Measurements from ENCODE around the gene FRMD8.

The FRMD8 gene

DNA sequence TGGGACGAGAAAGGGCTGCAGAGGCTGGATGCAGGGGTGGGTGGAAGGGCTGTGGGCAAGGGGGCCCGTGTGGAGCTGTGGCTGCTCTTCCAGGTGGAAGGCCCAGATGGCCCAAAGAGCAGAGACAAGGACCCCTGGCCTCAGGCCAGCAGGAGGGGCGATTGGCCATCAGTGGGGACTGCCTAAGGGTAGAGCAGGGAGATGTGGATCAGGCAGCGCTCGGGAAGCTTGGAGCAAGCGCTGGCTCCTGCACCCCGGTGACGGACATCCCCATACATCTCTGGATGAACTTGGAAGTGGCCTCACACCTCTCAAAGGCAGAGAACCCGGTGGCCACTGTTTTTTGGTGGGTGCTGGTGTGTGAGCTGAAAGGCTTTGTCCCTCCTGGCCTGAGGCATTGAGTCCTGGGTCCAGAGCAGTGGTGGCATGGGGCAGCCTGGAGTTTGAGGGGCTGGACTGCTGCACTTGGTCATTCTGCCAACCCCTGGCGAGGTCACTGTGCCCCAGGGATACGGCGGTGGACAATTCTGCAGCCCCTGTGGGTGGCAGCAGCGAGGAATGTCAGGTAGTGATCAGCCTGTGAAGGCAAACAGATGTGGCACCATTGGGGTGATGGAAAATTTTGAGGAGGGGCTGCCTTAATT is 5.9 kb downstream of the FRMD8 start:
- TF ChIP-seq, protein P1, sequence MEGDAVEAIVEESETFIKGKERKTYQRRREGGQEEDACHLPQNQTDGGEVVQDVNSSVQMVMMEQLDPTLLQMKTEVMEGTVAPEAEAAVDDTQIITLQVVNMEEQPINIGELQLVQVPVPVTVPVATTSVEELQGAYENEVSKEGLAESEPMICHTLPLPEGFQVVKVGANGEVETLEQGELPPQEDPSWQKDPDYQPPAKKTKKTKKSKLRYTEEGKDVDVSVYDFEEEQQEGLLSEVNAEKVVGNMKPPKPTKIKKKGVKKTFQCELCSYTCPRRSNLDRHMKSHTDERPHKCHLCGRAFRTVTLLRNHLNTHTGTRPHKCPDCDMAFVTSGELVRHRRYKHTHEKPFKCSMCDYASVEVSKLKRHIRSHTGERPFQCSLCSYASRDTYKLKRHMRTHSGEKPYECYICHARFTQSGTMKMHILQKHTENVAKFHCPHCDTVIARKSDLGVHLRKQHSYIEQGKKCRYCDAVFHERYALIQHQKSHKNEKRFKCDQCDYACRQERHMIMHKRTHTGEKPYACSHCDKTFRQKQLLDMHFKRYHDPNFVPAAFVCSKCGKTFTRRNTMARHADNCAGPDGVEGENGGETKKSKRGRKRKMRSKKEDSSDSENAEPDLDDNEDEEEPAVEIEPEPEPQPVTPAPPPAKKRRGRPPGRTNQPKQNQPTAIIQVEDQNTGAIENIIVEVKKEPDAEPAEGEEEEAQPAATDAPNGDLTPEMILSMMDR (IDR thresholded peaks at IDR 0.05; ENCODE audit: low read depth, low read length, missing control alignments), result no peak
- DNase-seq (ENCODE audit: extremely low read depth, low read depth), result no peak
- no peak overlapping the region for H3K4me3 ChIP-seq (replicated peaks; ENCODE audit: low read depth, low read length)

DNA sequence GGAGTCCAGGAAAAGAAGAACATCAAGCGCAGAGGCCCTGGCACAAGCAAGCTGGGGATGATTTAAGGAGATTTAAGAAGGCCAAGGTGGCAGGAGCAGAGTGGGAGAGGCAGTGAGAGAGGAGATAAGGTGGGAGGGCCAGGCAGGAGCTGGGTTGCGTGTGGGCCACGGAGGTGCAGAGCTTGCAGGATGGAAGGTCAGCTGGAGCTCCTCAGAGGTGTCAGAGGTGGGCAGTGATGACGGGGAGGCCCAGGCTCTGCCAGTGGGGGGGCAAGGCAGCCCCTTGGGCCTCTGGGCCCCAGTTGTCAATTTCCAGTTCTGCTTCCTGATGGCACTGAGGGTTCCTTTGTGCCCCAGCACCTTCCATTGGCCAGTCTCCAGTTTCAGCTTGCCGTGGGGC is 6.5 kb downstream of the FRMD8 start:
- no peak for DNase-seq (ENCODE audit: extremely low read depth, low read depth)
- no peak overlapping the region for H3K4me3 ChIP-seq (replicated peaks; ENCODE audit: low read depth, low read length)
- TF ChIP-seq, protein P1 (IDR thresholded peaks at IDR 0.05; ENCODE audit: low read depth, low read length, missing control alignments), result no peak

DNA sequence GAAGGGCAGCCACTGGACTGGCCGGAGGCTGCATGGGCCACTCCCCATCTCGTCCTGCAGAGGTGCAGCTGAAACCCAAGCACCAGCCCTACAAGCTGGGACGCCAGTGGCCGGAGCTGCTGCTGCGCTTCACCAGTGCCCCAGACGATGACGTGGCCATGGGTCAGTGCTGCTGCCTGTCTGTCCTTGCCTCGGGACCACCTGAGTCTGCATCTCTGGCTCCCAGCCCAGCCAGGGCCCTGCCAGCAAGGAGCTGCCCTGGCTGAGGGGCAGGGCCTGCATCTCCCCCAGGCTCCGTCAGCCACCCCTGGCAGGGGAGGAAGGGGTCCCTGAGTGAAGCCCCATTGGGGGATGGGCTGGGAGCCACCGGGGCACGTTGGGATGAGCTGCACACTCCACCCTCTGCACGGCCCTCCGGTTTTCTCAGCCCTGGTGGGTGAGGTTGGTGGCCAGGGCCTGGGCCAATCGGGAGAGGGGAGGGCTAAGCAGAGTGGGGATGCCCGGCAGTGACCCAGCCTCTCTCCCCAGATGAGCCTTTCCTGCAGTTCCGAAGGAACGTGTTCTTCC is 7.2 kb downstream of the FRMD8 start:
- H3K4me3 ChIP-seq (replicated peaks; ENCODE audit: low read depth, low read length), result no peak overlapping the region
- no peak for DNase-seq (ENCODE audit: extremely low read depth, low read depth)
- TF ChIP-seq, protein P1 (IDR thresholded peaks at IDR 0.05; ENCODE audit: low read depth, low read length, missing control alignments), result no peak

DNA sequence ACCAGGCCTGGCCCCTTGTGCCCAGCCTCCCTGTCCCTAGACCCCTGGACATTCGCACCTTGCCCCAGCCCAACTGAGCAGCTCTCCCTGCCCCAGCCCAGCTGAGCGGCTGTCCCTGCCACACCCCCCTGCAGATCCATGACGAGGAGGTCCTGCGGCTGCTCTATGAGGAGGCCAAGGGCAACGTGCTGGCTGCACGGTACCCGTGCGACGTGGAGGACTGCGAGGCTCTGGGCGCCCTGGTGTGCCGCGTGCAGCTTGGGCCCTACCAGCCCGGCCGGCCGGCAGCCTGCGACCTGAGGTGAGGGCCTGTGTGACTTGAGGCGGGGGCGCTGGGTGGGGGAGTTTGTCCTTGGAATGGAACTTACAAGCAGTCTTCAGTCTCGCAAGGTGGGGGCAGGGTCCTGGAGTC is 7.7 kb downstream of the FRMD8 start:
- no peak for DNase-seq (ENCODE audit: extremely low read depth, low read depth)
- TF ChIP-seq, protein P1 (IDR thresholded peaks at IDR 0.05; ENCODE audit: low read depth, low read length, missing control alignments), result no peak
- H3K4me3 ChIP-seq (replicated peaks; ENCODE audit: low read depth, low read length), result no peak overlapping the region

DNA sequence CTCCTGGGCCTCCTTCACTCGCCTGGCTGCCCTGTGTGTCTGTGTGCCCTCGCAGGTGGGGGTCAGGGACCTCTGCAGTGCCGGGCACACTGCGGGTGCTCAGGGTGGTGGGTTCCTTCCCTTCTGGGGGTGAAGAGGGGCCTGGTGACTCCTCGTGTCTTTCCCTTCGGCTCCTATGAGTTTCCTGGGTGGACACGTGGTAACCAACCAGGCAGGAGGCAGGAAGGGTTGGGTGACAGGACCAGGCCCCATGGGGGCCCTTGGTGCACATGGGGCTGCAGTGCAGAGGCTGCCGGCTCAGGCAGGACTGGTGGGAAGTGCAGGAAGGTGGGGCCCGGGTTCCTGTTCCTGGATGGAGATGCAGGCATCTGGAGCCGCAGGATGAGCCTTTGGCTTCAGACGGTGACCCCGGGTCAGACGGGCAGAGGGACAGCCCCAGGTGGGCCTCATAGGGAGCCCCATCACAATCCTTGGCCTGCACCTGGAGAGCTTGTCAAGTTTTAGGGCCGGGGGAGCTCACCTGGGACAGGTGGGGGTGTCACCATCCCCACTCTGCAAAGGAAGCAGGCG is 9.6 kb downstream of the FRMD8 start:
- no peak for DNase-seq (ENCODE audit: extremely low read depth, low read depth)
- no peak overlapping the region for H3K4me3 ChIP-seq (replicated peaks; ENCODE audit: low read depth, low read length)
- TF ChIP-seq, protein P1 (IDR thresholded peaks at IDR 0.05; ENCODE audit: low read depth, low read length, missing control alignments), result no peak

DNA sequence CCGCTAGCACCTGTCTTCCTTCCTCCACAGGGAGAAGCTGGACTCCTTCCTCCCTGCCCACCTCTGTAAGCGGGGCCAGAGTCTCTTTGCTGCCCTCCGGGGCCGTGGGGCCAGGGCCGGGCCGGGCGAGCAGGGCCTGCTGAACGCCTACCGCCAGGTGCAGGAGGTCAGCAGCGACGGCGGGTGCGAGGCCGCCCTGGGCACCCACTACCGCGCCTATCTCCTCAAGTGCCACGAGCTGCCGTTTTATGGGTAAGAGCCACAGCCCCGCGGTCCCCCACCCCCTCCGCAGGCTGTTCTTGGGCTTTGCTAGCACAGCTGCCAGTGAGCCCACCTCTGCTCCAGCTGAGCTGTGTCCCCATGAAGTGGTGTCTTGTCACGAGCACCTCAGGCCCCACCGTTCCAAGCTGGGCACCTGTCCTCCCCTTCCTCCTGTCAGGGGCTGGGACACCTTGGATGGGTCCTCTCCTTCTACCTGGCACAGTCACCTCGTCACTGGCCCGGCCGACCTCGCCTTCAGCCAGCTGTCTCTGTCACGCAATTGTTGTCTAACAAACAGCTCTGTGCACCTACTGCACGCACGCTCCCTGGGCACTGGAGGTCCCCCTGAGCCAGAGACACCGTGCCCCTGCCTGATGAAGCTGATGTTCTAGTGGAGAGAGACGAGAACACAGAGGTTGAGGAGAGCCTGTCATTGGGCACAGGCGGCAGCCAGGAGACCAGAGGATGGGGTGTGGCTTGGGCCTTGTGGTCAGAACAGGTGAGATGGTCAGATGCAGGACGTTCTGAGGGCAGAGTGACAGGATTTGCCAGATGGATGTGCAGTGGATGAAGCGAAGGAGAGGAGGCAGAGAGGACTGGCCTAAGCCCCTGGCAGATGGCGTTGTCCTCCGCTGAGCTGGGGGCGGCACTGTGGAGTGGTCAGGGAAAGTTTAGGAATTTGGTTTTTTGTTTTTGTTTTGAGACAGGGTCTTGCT is 10.6 kb downstream of the FRMD8 start:
- TF ChIP-seq, protein P1 (IDR thresholded peaks at IDR 0.05; ENCODE audit: low read depth, low read length, missing control alignments), result no peak
- DNase-seq (ENCODE audit: extremely low read depth, low read depth), result no peak
- H3K4me3 ChIP-seq (replicated peaks; ENCODE audit: low read depth, low read length), result no peak overlapping the region
